Progenitor cell of endocrine pancreas (in vitro differentiated cells): ENCODE results near the gene IRF1. TPM values are rescaled to one million over a fixed set of nuclear protein-coding genes. Genes with fewer than 3 reads are reported as not detected.
A peak's percentile ranks its signal among the peaks of the same experiment; 100 is the strongest.

ENCODE experiments used
- DNase-seq: peaks from one replicate; pipeline ENCODE4 v3.0.0; 2021; ENCODE audit warnings: low spot score; ENCODE audit not compliant: unreplicated experiment
- H3K27ac Mint-ChIP-seq: 2 replicates; pipeline ENCODE4 v1.8.0; 2021; ENCODE audit warnings: mild to moderate bottlenecking, moderate library complexity, mixed read lengths
- H3K27me3 Mint-ChIP-seq: 2 replicates; pipeline ENCODE4 v1.8.0; 2021; ENCODE audit warnings: mixed read lengths
- H3K36me3 Mint-ChIP-seq: 2 replicates; pipeline ENCODE4 v1.8.0; 2022; ENCODE audit warnings: mixed read lengths; ENCODE audit not compliant: insufficient read depth
- H3K4me1 Mint-ChIP-seq: 2 replicates; pipeline ENCODE4 v1.8.0; 2021; ENCODE audit warnings: low read depth, mixed read lengths
- H3K4me3 Mint-ChIP-seq: 2 replicates; pipeline ENCODE4 v1.8.0; 2021; ENCODE audit warnings: low read depth, mild to moderate bottlenecking, moderate library complexity, mixed read lengths
- H3K9me3 Mint-ChIP-seq: 2 replicates; pipeline ENCODE4 v1.8.0; 2021; ENCODE audit warnings: low read depth, mixed read lengths
- total RNA-seq: library from RNA; stranded (reverse); gene quantifications from 2 replicates; pipeline ENCODE4 v1.2.1, GENCODE V29; 2021
- TF ChIP-seq, protein P1 (sequence below): fragments of 200-600 bp; sonication (generic); IDR thresholded peaks from one replicate; pipeline ENCODE4 v1.5.0; 2021; ENCODE audit warnings: antibody characterized with exemption, mild to moderate bottlenecking; ENCODE audit not compliant: unreplicated experiment

Gene IRF1
- total RNA-seq, 1 donor from 2014 or later, result 2.3 TPM

DNA sequence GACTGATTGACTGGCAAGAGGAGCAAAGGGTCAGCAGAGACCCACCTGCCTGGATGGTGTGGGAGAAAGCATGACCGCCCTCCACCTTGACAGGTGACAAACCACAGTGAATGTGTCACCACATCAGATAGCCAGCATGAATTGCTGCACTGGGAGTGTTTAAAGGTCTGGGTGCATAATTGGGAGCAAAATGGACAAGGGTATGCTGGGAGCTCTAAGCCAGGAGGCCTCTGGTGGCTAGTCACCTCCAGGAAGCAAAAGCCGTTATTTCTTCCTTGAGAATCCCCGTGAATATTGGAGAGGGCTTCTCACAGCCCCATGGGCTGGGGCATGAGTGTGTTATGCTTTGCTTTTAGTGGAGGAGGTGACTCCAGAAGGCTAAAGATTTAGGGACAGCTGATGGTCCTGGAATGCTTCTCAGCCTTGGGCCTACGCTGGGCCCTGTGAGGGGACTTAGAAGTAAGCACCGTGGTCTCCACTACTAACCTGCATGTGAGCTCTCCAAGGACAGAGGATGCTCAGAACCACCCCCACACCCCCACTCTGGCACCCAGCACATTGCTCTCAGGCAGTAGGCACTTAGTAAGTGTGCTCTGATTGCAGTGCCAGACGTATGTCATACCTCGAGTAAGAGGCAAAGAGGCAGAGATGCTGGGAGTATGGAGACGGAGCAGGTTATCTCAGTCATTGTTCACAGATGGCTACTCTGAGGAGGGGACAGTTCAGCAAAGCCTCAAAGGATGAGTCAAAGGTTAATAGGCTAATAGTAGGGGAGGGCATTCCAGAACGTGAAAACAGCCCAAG, 9.1 kb upstream of the IRF1 start:
- Mint-ChIP-seq H3K4me1 (peaks cover 3% of the 10 kb centered on the region), H3K27me3 (peaks cover under 1% of the 10 kb centered on the region), H3K4me3 (no peak overlapping the region), H3K9me3 (no peaks in the 10 kb centered on the region), H3K27ac (no peak overlapping the region), H3K36me3 (no peaks in the 10 kb centered on the region)
- TF ChIP-seq, protein P1, sequence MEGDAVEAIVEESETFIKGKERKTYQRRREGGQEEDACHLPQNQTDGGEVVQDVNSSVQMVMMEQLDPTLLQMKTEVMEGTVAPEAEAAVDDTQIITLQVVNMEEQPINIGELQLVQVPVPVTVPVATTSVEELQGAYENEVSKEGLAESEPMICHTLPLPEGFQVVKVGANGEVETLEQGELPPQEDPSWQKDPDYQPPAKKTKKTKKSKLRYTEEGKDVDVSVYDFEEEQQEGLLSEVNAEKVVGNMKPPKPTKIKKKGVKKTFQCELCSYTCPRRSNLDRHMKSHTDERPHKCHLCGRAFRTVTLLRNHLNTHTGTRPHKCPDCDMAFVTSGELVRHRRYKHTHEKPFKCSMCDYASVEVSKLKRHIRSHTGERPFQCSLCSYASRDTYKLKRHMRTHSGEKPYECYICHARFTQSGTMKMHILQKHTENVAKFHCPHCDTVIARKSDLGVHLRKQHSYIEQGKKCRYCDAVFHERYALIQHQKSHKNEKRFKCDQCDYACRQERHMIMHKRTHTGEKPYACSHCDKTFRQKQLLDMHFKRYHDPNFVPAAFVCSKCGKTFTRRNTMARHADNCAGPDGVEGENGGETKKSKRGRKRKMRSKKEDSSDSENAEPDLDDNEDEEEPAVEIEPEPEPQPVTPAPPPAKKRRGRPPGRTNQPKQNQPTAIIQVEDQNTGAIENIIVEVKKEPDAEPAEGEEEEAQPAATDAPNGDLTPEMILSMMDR, result no peak
- no peak for DNase-seq

DNA sequence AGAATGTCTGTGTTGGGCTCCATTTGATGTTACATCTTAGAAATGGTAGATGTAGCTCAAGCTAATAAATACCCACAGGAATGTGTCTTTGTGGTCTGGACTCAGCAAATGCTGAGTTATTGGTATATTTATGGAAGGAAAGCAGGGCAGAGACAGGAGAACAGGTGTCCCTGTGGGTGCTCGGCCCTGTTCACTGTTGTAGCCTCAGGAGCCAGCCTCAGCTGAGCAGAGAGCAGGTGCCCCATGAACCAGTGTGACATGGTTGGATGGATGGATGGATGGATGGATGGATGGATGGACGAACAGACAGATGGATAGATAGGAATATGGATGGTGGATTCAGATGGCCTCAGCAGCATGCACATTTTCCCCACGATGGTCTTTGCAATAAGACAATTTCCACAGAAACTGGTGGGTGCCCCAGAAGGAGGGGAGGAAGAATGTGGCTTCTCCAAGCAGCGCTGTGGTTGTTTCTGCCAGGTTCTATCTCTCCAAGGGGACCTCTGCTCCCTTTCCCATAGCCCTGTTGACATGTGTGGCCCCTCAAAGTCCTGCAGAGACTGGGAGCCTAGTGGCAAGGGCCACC, 8.2 kb upstream of the IRF1 start:
- no peak for DNase-seq
- peak overlapping the region; percentile 75 for H3K27ac Mint-ChIP-seq
- TF ChIP-seq, protein P1, result no peak
- no peaks in the 10 kb centered on the region for H3K36me3 Mint-ChIP-seq
- no peak overlapping the region for H3K4me3 Mint-ChIP-seq
- H3K9me3 Mint-ChIP-seq, result no peaks in the 10 kb centered on the region
- H3K4me1 Mint-ChIP-seq, result peaks cover 3% of the 10 kb centered on the region
- peaks cover 9% of the 10 kb centered on the region for H3K27me3 Mint-ChIP-seq

DNA sequence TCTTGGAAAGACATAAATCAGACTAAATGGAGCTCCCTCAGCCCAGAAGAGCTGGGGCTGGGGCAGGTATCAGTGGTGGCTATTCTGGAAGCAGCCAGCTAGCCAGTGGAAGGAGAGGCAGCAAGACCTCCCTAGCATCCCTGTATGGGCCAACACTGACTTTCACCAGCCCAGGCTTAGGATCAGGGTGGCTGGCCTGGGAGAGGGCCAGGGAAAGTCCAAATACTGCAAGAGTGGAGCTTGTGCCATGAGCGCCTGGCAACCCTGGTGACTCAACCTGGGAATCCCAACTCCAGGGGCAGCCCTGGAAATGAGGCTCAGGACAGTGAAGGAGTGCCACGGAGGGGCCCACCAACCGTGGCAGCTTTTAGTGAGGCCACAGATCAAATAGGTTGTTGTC, 7.6 kb upstream of the IRF1 start:
- Mint-ChIP-seq H3K27ac (peak overlapping the region; percentile 73), H3K27me3 (peaks cover 16% of the 10 kb centered on the region), H3K9me3 (no peaks in the 10 kb centered on the region), H3K4me3 (no peak overlapping the region), H3K36me3 (no peaks in the 10 kb centered on the region), H3K4me1 (peaks cover 3% of the 10 kb centered on the region)
- DNase-seq, result no peak
- TF ChIP-seq, protein P1, result no peak

DNA sequence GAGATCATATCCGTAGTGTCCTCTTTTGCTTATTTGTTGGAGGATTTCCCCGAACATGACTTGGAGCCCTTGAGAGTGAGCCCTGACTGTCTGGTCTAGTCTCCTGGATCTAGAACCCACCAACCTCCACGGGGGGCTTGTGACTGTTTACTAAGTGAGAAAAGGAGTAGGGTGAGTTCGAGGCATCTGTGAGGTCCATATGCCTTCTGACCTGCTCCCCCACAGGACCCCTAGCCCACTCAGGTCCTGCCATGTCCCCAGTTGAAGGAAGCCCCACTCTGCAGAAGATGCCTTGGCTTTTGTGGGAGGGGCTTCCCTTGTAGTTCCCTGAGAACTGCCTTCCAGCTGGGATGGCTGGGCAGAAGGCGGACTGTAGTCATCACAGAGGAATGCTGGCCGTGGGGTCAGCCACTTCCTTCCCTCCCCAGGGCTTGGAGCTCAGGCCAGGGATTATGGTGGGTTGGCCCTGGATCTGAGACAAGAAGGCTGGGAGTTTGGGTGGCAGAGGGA, 7.0 kb upstream of the IRF1 start:
- Mint-ChIP-seq H3K36me3 (no peaks in the 10 kb centered on the region), H3K9me3 (no peaks in the 10 kb centered on the region), H3K27me3 (peaks cover 20% of the 10 kb centered on the region), H3K27ac (peak overlapping the region; percentile 73), H3K4me1 (peaks cover 3% of the 10 kb centered on the region), H3K4me3 (peak overlapping the region; percentile 84)
- DNase-seq, result no peak
- TF ChIP-seq, protein P1, result no peak

DNA sequence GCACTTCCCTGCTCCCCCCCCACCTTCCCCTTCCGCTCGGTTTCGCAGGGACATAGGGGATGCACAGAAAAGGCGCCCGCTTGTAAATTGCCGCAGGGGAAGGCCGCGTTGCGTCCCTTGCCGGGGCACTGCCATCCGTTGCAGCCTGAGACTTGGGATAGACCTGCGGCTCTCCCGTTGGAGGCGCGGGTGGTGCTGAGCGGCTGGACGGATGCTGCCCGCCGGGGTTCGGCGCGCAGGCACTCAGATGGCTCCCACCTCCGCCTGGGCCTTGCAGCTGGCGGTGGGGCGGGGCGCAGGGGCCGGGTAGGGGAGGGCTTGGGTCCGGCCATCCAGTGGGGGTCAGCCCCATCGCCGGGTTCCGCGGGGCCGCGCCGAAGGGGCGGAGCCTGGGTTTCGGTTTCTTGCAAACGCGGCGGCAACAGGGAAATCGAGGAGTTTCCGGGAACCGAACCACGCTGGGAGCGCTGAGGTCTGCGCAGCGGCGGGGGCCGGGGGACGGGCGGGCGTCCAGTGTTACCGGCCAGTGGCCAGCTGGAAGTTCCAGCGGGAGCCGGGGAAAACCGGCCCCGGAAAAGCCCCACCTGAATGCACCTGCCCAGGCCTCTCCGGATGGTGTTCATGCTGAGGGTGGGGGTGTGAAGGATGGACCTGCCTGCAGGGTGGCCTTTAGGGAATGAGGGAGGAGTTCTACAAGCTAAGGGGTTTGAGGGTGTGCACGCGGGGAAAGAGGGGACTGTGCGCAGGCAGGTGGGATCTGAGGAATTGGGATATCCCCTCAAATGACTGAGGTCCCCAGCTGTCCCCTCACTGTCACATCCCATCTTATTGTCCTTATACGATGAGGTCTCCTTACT, 6.3 kb upstream of the IRF1 start:
- Mint-ChIP-seq H3K36me3 (no peaks in the 10 kb centered on the region), H3K9me3 (no peaks in the 10 kb centered on the region), H3K4me3 (peak overlapping the region; percentile 84), H3K27me3 (peaks cover 26% of the 10 kb centered on the region), H3K27ac (peak overlapping the region; percentile 73), H3K4me1 (peaks cover 2% of the 10 kb centered on the region)
- TF ChIP-seq, protein P1, result no peak
- DNase-seq, result peak; percentile 74
